Neural progenitor cell (in vitro differentiated cells): ENCODE measurements around the gene GADD45B. TPM values are rescaled to one million over a fixed set of nuclear protein-coding genes. Genes with fewer than 3 reads are reported as not detected.
"Not testable (repeated sequence)": the region's sequence is repeated elsewhere in the genome, so short reads cannot be mapped to it uniquely, and the experiment has no call there.

Source experiments
- DNase-seq: peaks from one replicate; pipeline ENCODE4 v3.0.0-alpha.2; 2016; ENCODE audit warnings: low spot score
- H2AFZ ChIP-seq: fragments of 200-600 bp; sonication (generic); replicated peaks from 2 replicates; pipeline ENCODE4 v1.6.1; 2016; ENCODE audit warnings: antibody characterized with exemption
- H3F3A ChIP-seq: fragments of 200-600 bp; sonication (generic); 2 replicates; pipeline ENCODE4 v1.6.1; 2016; ENCODE audit warnings: antibody characterized with exemption, low read depth
- H3K27ac ChIP-seq: fragments of 200-600 bp; sonication (generic); 2 replicates; pipeline ENCODE4 v1.5.1; 2016; ENCODE audit warnings: mild to moderate bottlenecking
- H3K27me3 ChIP-seq: fragments of 200-600 bp; sonication (generic); 2 replicates; pipeline ENCODE4 v1.6.1; 2016; ENCODE audit warnings: mild to moderate bottlenecking, moderate library complexity
- H3K36me3 ChIP-seq: fragments of 200-600 bp; sonication (generic); 2 replicates; pipeline ENCODE4 v1.5.1; 2016
- H3K4me1 ChIP-seq: fragments of 200-600 bp; sonication (generic); 2 replicates; pipeline ENCODE4 v1.6.1; 2016; ENCODE audit warnings: mixed run types
- H3K4me2 ChIP-seq: fragments of 200-600 bp; sonication (generic); 2 replicates; pipeline ENCODE4 v1.6.1; 2016
- H3K4me3 ChIP-seq: fragments of 200-600 bp; sonication (generic); 2 replicates; pipeline ENCODE4 v1.5.1; 2016
- H3K79me2 ChIP-seq: fragments of 200-600 bp; sonication (generic); 2 replicates; pipeline ENCODE4 v1.6.1; 2016; ENCODE audit warnings: low read depth
- H3K9ac ChIP-seq: fragments of 200-600 bp; sonication (generic); 2 replicates; pipeline ENCODE4 v1.6.1; 2016
- H3K9me3 ChIP-seq: fragments of 200-600 bp; sonication (generic); 2 replicates; pipeline ENCODE4 v1.5.1; 2016; ENCODE audit warnings: low read depth
- H4K20me1 ChIP-seq: fragments of 200-600 bp; sonication (generic); 2 replicates; pipeline ENCODE4 v1.6.1; 2016; ENCODE audit warnings: low read depth
- H3K27ac Mint-ChIP-seq: 3 replicates; pipeline ENCODE4 v1.8.0; 2021; ENCODE audit warnings: mixed read lengths
- H3K27me3 Mint-ChIP-seq: 2 replicates; pipeline ENCODE4 v1.8.0; 2022; ENCODE audit warnings: low read depth, mild to moderate bottlenecking, inconsistent platforms, moderate library complexity, mixed read lengths; ENCODE audit not compliant: insufficient read depth
- H3K36me3 Mint-ChIP-seq: 3 replicates; pipeline ENCODE4 v1.8.0; 2021; ENCODE audit warnings: mixed read lengths
- H3K4me1 Mint-ChIP-seq: 3 replicates; pipeline ENCODE4 v1.8.0; 2021; ENCODE audit warnings: mixed read lengths
- H3K4me3 Mint-ChIP-seq: 3 replicates; pipeline ENCODE4 v1.8.0; 2021; ENCODE audit warnings: mild to moderate bottlenecking, moderate library complexity, mixed read lengths
- H3K9me3 Mint-ChIP-seq: 3 replicates; pipeline ENCODE4 v1.8.0; 2020; ENCODE audit warnings: mixed read lengths
- EZH2 ChIP-seq: fragments of 200-600 bp; sonication (generic); IDR thresholded peaks from 2 replicates; pipeline ENCODE4 v1.6.1; 2017; ENCODE audit warnings: antibody characterized with exemption, mild to moderate bottlenecking, moderate library complexity
- EZH2phosphoT487 ChIP-seq: fragments of 200-600 bp; sonication (generic); IDR thresholded peaks from 2 replicates; pipeline ENCODE4 v1.6.1; 2017; ENCODE audit warnings: antibody characterized with exemption
- total RNA-seq: library from RNA; depleted of rRNA; stranded (reverse); fragments of >200 nt; gene quantifications from 2 replicates; pipeline ENCODE4 v1.2.3, GENCODE V29; 2015; ENCODE audit warnings: low replicate concordance
- TF ChIP-seq, protein P1 (sequence below): fragments of 200-600 bp; sonication (generic); IDR thresholded peaks from 2 replicates; pipeline ENCODE4 v1.5.1; 2017; ENCODE audit warnings: antibody characterized with exemption, mild to moderate bottlenecking

The GADD45B gene
- total RNA-seq, 1 donor from 2014 or later = 6.2 TPM

GRCh38 chr19:2457394-2458037 is 18.4 kb upstream of the GADD45B start:
- no peak overlapping the region for H3K9ac ChIP-seq
- peaks cover 8% of the 10 kb centered on the region for H3F3A ChIP-seq
- Mint-ChIP-seq H3K27me3 (peaks cover 4% of the 10 kb centered on the region), H3K4me3 (peak overlapping the region; percentile 92), H3K4me1 (peaks cover 21% of the 10 kb centered on the region), H3K27ac (no peak overlapping the region), H3K36me3 (no peaks in the 10 kb centered on the region), H3K9me3 (no peaks in the 10 kb centered on the region)
- DNase-seq = no peak
- H3K4me1 ChIP-seq = peaks cover 11% of the 10 kb centered on the region
- no peak overlapping the region for H3K27ac ChIP-seq
- H3K27me3 ChIP-seq = no peaks in the 10 kb centered on the region
- peaks cover 41% of the 10 kb centered on the region for H3K79me2 ChIP-seq
- peak overlapping the region; percentile 75 for H3K4me2 ChIP-seq
- TF ChIP-seq EZH2phosphoT487 (no peak), EZH2 (no peak)
- TF ChIP-seq, protein P1, sequence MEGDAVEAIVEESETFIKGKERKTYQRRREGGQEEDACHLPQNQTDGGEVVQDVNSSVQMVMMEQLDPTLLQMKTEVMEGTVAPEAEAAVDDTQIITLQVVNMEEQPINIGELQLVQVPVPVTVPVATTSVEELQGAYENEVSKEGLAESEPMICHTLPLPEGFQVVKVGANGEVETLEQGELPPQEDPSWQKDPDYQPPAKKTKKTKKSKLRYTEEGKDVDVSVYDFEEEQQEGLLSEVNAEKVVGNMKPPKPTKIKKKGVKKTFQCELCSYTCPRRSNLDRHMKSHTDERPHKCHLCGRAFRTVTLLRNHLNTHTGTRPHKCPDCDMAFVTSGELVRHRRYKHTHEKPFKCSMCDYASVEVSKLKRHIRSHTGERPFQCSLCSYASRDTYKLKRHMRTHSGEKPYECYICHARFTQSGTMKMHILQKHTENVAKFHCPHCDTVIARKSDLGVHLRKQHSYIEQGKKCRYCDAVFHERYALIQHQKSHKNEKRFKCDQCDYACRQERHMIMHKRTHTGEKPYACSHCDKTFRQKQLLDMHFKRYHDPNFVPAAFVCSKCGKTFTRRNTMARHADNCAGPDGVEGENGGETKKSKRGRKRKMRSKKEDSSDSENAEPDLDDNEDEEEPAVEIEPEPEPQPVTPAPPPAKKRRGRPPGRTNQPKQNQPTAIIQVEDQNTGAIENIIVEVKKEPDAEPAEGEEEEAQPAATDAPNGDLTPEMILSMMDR = no peak
- H3K4me3 ChIP-seq = peak overlapping the region; percentile 33
- no peak overlapping the region for H2AFZ ChIP-seq
- peaks cover 35% of the 10 kb centered on the region for H4K20me1 ChIP-seq
- no peaks in the 10 kb centered on the region for H3K36me3 ChIP-seq
- no peaks in the 10 kb centered on the region for H3K9me3 ChIP-seq

GRCh38 chr19:2458054-2458453 is 17.9 kb upstream of the GADD45B start:
- no peak overlapping the region for H2AFZ ChIP-seq
- H3K79me2 ChIP-seq = peaks cover 36% of the 10 kb centered on the region
- DNase-seq = no peak
- no peaks in the 10 kb centered on the region for H3K36me3 Mint-ChIP-seq
- no peaks in the 10 kb centered on the region for H3K36me3 ChIP-seq
- peaks cover 13% of the 10 kb centered on the region for H3F3A ChIP-seq
- H3K9me3 Mint-ChIP-seq = no peaks in the 10 kb centered on the region
- H4K20me1 ChIP-seq = peaks cover 32% of the 10 kb centered on the region
- H3K4me3 Mint-ChIP-seq = no peak overlapping the region
- no peak overlapping the region for H3K27ac ChIP-seq
- peaks cover 4% of the 10 kb centered on the region for H3K27me3 Mint-ChIP-seq
- H3K4me3 ChIP-seq = no peak overlapping the region
- no peak overlapping the region for H3K9ac ChIP-seq
- H3K27me3 ChIP-seq = no peaks in the 10 kb centered on the region
- H3K4me2 ChIP-seq = no peak overlapping the region
- no peak overlapping the region for H3K27ac Mint-ChIP-seq
- no peaks in the 10 kb centered on the region for H3K9me3 ChIP-seq
- TF ChIP-seq EZH2 = no peak
- TF ChIP-seq, protein P1 = no peak
- TF ChIP-seq EZH2phosphoT487 = no peak
- H3K4me1 Mint-ChIP-seq = peaks cover 21% of the 10 kb centered on the region
- H3K4me1 ChIP-seq = peaks cover 11% of the 10 kb centered on the region

- H3K36me3 Mint-ChIP-seq, H3K4me3 Mint-ChIP-seq, H3K27me3 Mint-ChIP-seq, H3K9ac ChIP-seq, H3K27ac ChIP-seq, H3K4me3 ChIP-seq, H2AFZ ChIP-seq, H3K27me3 ChIP-seq, H3K9me3 Mint-ChIP-seq, H3K9me3 ChIP-seq, H3K4me2 ChIP-seq, H3K36me3 ChIP-seq, H3K27ac Mint-ChIP-seq, DNase-seq: not testable (repeated sequence)
- H3K4me1 Mint-ChIP-seq = peaks cover 25% of the 10 kb centered on the region
- Histone ChIP-seq H4K20me1 (peaks cover 25% of the 10 kb centered on the region), H3K79me2 (peaks cover 29% of the 10 kb centered on the region), H3K4me1 (peaks cover 11% of the 10 kb centered on the region), H3F3A (peaks cover 19% of the 10 kb centered on the region)
Measured at GRCh38 chr19:2458776-2459175, 17.2 kb upstream of the GADD45B start.

DNA sequence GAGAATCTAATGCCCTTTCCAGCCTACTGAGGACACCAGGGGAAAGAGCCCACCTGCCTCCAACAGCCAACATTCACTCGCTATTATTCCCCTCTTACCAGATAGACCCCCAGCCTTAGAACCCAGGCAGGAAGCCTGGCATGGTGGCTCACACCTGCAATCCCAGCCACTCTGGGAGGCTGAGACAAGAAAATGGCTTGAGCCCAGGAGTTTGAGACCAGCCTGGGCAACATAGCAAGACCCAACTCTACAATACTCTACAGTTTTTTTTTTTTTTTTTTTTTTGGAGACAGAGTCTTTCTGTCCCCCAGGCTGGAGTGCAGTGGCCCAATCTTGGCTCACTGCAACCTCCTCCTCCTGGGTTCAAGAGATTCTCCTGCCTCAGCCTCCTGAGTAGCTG is 15.7 kb upstream of the GADD45B start:
- Histone ChIP-seq H3K4me3 (no peak overlapping the region), H3K36me3 (no peaks in the 10 kb centered on the region), H3K4me1 (peaks cover 4% of the 10 kb centered on the region), H3F3A (peaks cover 19% of the 10 kb centered on the region), H3K9ac (no peak overlapping the region), H3K9me3 (no peaks in the 10 kb centered on the region), H3K27me3 (no peaks in the 10 kb centered on the region), H3K27ac (no peak overlapping the region), H3K4me2 (no peak overlapping the region), H2AFZ (no peak overlapping the region), H4K20me1 (peaks cover 11% of the 10 kb centered on the region), H3K79me2 (peaks cover 14% of the 10 kb centered on the region)
- Mint-ChIP-seq H3K27me3 (peaks cover 4% of the 10 kb centered on the region), H3K36me3 (no peaks in the 10 kb centered on the region), H3K4me1 (peaks cover 18% of the 10 kb centered on the region), H3K9me3 (no peaks in the 10 kb centered on the region), H3K27ac (no peak overlapping the region), H3K4me3 (no peak overlapping the region)
- TF ChIP-seq EZH2 (no peak), EZH2phosphoT487 (no peak)
- TF ChIP-seq, protein P1 = no peak
- no peak for DNase-seq
